GM12878 (cell line): ENCODE results near the gene CFAP45. TPM values are rescaled to one million over a fixed set of nuclear protein-coding genes. Genes with fewer than 3 reads are reported as not detected.
A peak's percentile ranks its signal among the peaks of the same experiment; 100 is the strongest.

Experiments used
- ATAC-seq: fragments of 200-7000 bp; cut with Tn5 transposase; 3 replicates; pipeline ENCODE4 v1.9.1; 2020; ENCODE audit warnings: mild to moderate bottlenecking, moderate library complexity
- BruUV-seq: library from RNA; stranded (reverse); fragments of 400-500 nt; replicated peaks from 2 replicates; lab custom pipeline; 2021; lab: Mats Ljungman, UMichigan
- CTCF ChIA-PET: fragments of 300-600 bp; sonication (Branson Sonifier 250); formaldehyde crosslinking; extraction: SDS; loops from one replicate; lab custom pipeline; 2021; ENCODE audit warnings: inconsistent platforms; lab: Yijun Ruan, JAX
- POLR2A ChIA-PET: fragments of 350-600 bp; formaldehyde crosslinking; extraction: SDS; loops from one replicate; lab custom pipeline; 2021; ENCODE audit warnings: inconsistent platforms; lab: Charles Lee
- RAD21 ChIA-PET: fragments of 300-600 bp; sonication (Branson Sonifier 250); formaldehyde crosslinking; loops from one replicate; lab custom pipeline; 2023; ENCODE audit warnings: antibody characterized with exemption; ENCODE audit not compliant: unreplicated experiment; lab: Charles Lee
- SMC1A ChIA-PET: fragments of 300-600 bp; sonication (Branson Sonifier 250); formaldehyde crosslinking; loops from one replicate; lab custom pipeline; 2023; ENCODE audit not compliant: unreplicated experiment, uncharacterized antibody; lab: Charles Lee
- DNase-seq: peaks from one replicate; pipeline ENCODE4 v3.0.0-alpha.2; 2011; ENCODE audit warnings: low read depth, low spot score
- FAIRE-seq: peaks from 3 replicates; lab custom pipeline; 2011; peaks lifted over from hg19 to GRCh38; lab: Jason Lieb, UNC
- H2AFZ ChIP-seq: 2 replicates; pipeline ENCODE4 v1.6.0; 2011; ENCODE audit warnings: low read depth, low read length, control low read depth; ENCODE audit not compliant: control insufficient read depth
- H3K27ac ChIP-seq: 2 replicates; pipeline ENCODE4 v1.5.1; 2011; ENCODE audit warnings: control low read depth; ENCODE audit not compliant: control insufficient read depth, insufficient read depth
- H3K27me3 ChIP-seq, 2 experiments: replicated peaks in 1 of 2; 2 replicates each; pipeline versions ENCODE4 v1.6.0 to v1.6.1; 2011; ENCODE audit warnings: low read length in 1 of 2; ENCODE audit not compliant: control insufficient read depth in 2 of 2, insufficient read depth in 2 of 2
- H3K36me3 ChIP-seq, 2 experiments: 2 replicates each; pipeline ENCODE4 v1.5.1; 2011; ENCODE audit warnings: low read length in 1 of 2; ENCODE audit not compliant: control insufficient read depth in 2 of 2, insufficient read depth in 2 of 2
- H3K4me1 ChIP-seq: 2 replicates; pipeline ENCODE4 v1.6.1; 2011; ENCODE audit warnings: mild to moderate bottlenecking, low read length, moderate library complexity, mixed read lengths; ENCODE audit not compliant: control insufficient read depth, insufficient read depth
- H3K4me2 ChIP-seq: 2 replicates; pipeline ENCODE4 v1.6.0; 2011; ENCODE audit warnings: control low read depth; ENCODE audit not compliant: control insufficient read depth, insufficient read depth
- H3K4me3 ChIP-seq: fragments of 200-600 bp; sonication (generic); 2 replicates; pipeline ENCODE4 v1.5.1; 2016
- H3K79me2 ChIP-seq: 2 replicates; pipeline ENCODE4 v1.6.0; 2011; ENCODE audit warnings: low read length; ENCODE audit not compliant: control insufficient read depth, insufficient read depth
- H3K9ac ChIP-seq: 2 replicates; pipeline ENCODE4 v1.8.0; 2011; ENCODE audit warnings: low read length, control low read depth, mixed read lengths; ENCODE audit not compliant: control insufficient read depth, insufficient read depth
- H3K9me3 ChIP-seq: replicated peaks from 3 replicates; pipeline ENCODE4 v1.5.1; 2011; ENCODE audit warnings: mild to moderate bottlenecking, low read length; ENCODE audit not compliant: control insufficient read depth, insufficient read depth
- H4K20me1 ChIP-seq: 2 replicates; pipeline ENCODE4 v1.6.0; 2011; ENCODE audit not compliant: control insufficient read depth, insufficient read depth
- ATF7 ChIP-seq: fragments of 450-650 bp; IDR thresholded peaks from 2 replicates; pipeline ENCODE4 v1.6.1; 2016; ENCODE audit warnings: low read depth, mild to moderate bottlenecking
- BMI1 ChIP-seq: fragments of 450-650 bp; IDR thresholded peaks from 2 replicates; pipeline ENCODE4 v1.6.1; 2016; ENCODE audit warnings: mild to moderate bottlenecking, moderate library complexity, borderline replicate concordance
- CREB1 ChIP-seq: IDR thresholded peaks from 2 replicates; pipeline ENCODE4 v1.6.1; 2012; ENCODE audit warnings: low read depth, mild to moderate bottlenecking, inconsistent platforms
- CREM ChIP-seq: IDR thresholded peaks from 2 replicates; pipeline ENCODE4 v1.6.1; 2014; ENCODE audit warnings: antibody characterized with exemption, low read depth
- EP300 ChIP-seq, 2 experiments: fragments of 150-350 bp in 1 of 2; IDR thresholded peaks; 2 replicates each; pipeline ENCODE4 v1.6.1; 2011 to 2012; ENCODE audit warnings: low read depth in 2 of 2, low read length in 2 of 2, borderline replicate concordance in 1 of 2, improper control_type of control experiment in 1 of 2, inconsistent platforms in 1 of 2; ENCODE audit not compliant: control insufficient read depth in 1 of 2
- ETV6 ChIP-seq, 2 experiments: fragments of 450-650 bp in 1 of 2; IDR thresholded peaks in 1 of 2; conservative IDR thresholded peaks in 1 of 2; 2 replicates each; pipeline ENCODE4 v1.6.1; 2014; ENCODE audit warnings: antibody characterized with exemption in 1 of 2, borderline replicate concordance in 1 of 2, low read depth in 1 of 2, mild to moderate bottlenecking in 1 of 2, moderate library complexity in 1 of 2
- EZH2 ChIP-seq: IDR thresholded peaks from 2 replicates; pipeline ENCODE4 v1.6.1; 2012; ENCODE audit warnings: low read depth, mild to moderate bottlenecking, control low read depth, inconsistent platforms, low read length, borderline replicate concordance; ENCODE audit not compliant: control insufficient read depth
- FOXK2 ChIP-seq: fragments of 450-650 bp; IDR thresholded peaks from 2 replicates; pipeline ENCODE4 v1.6.1; 2017; ENCODE audit warnings: mild to moderate bottlenecking, moderate library complexity
- IKZF2 ChIP-seq, 2 experiments: fragments of 450-650 bp; IDR thresholded peaks; 2 replicates each; pipeline ENCODE4 v1.6.1; 2017; ENCODE audit warnings: mild to moderate bottlenecking in 2 of 2, moderate library complexity in 2 of 2
- IRF4 ChIP-seq: IDR thresholded peaks from 2 replicates; pipeline ENCODE4 v1.6.1; 2011; ENCODE audit warnings: low read depth, low read length
- JUNB ChIP-seq: IDR thresholded peaks from 2 replicates; pipeline ENCODE4 v1.6.1; 2016; ENCODE audit warnings: antibody characterized with exemption, mild to moderate bottlenecking
- JUND ChIP-seq: IDR thresholded peaks from 2 replicates; pipeline ENCODE4 v1.6.1; 2012; ENCODE audit warnings: low read depth, mild to moderate bottlenecking, low read length, improper control_type of control experiment, moderate library complexity
- KLF5 ChIP-seq: fragments of 450-650 bp; IDR thresholded peaks from 2 replicates; pipeline ENCODE4 v1.6.1; 2014; ENCODE audit warnings: mild to moderate bottlenecking; ENCODE audit not compliant: partially characterized antibody
- MTA2 ChIP-seq: fragments of 450-650 bp; IDR thresholded peaks from 2 replicates; pipeline ENCODE4 v1.6.1; 2016; ENCODE audit warnings: low read depth, mild to moderate bottlenecking, moderate library complexity
- MXI1 ChIP-seq: fragments of 150-350 bp; IDR thresholded peaks from 2 replicates; pipeline ENCODE4 v1.6.1; 2011; ENCODE audit warnings: low read depth, mild to moderate bottlenecking, inconsistent platforms, low read length, improper control_type of control experiment
- NBN ChIP-seq: fragments of 450-650 bp; IDR thresholded peaks from 2 replicates; pipeline ENCODE4 v1.6.1; 2016
- NFIC ChIP-seq: IDR thresholded peaks from 2 replicates; pipeline ENCODE4 v1.6.1; 2012; ENCODE audit warnings: low read depth, mild to moderate bottlenecking, inconsistent platforms, low read length, moderate library complexity
- PML ChIP-seq: IDR thresholded peaks from 2 replicates; pipeline ENCODE4 v1.6.1; 2012; ENCODE audit warnings: low read length, inconsistent platforms
- POLR2A ChIP-seq: IDR thresholded peaks from 2 replicates; pipeline ENCODE4 v1.6.1; 2011; ENCODE audit warnings: low read depth, mild to moderate bottlenecking, low read length
- POLR2AphosphoS5 ChIP-seq: IDR thresholded peaks from 2 replicates; pipeline ENCODE4 v1.6.1; 2011; ENCODE audit warnings: mild to moderate bottlenecking, low read length, inconsistent platforms
- SP1 ChIP-seq: IDR thresholded peaks from one replicate; pipeline ENCODE4 v1.6.1; 2011; ENCODE audit warnings: low read depth, low read length
- SPI1 ChIP-seq: IDR thresholded peaks from 2 replicates; pipeline ENCODE4 v1.6.1; 2011; ENCODE audit warnings: low read depth, mild to moderate bottlenecking, low read length, moderate library complexity, borderline replicate concordance; ENCODE audit not compliant: insufficient read depth
- TAF1 ChIP-seq: IDR thresholded peaks from 2 replicates; pipeline ENCODE4 v1.6.1; 2011; ENCODE audit warnings: mild to moderate bottlenecking, low read depth, low read length, borderline replicate concordance
- TCF12 ChIP-seq: IDR thresholded peaks from 2 replicates; pipeline ENCODE4 v1.6.1; 2011; ENCODE audit warnings: low read depth, mild to moderate bottlenecking, low read length
- USF2 ChIP-seq: IDR thresholded peaks from 2 replicates; pipeline ENCODE4 v1.6.1; 2011; ENCODE audit warnings: low read depth, low read length, improper control_type of control experiment, borderline replicate concordance
- ZNF384 ChIP-seq: IDR thresholded peaks from 2 replicates; pipeline ENCODE4 v1.6.1; 2012; ENCODE audit warnings: low read depth, mild to moderate bottlenecking, low read length, improper control_type of control experiment, borderline replicate concordance
- whole genome bisulfite sequencing: methylation state at CpG from one replicate; pipeline ENCODE4 v1.1.6; 2016; ENCODE audit warnings: low lambda C conversion rate; ENCODE audit not compliant: insufficient replicate concordance, insufficient coverage; ENCODE audit errors: missing lambda C conversion rate; 5-methylcytosine and 5-hydroxymethylcytosine counted together
- in situ Hi-C: fragments of 300-500 bp; cut with MboI; formaldehyde crosslinking; loops from 9 replicates; pipeline ENCODE4 v1.14.3; 2018; ENCODE audit warnings: mixed read lengths
- intact Hi-C: fragments of 100-400 bp; cut with micrococcal nuclease; formaldehyde crosslinking; loops from one replicate; pipeline ENCODE4 v1.14.2; 2022; ENCODE audit not compliant: unreplicated experiment
- polyA plus RNA-seq, 11 experiments: library from polyadenylated mRNA; depleted of rRNA in 4 of 11; unstranded in 6 of 11; stranded (reverse) in 5 of 11; fragments of >200 nt; fragmentation: Nextera tagmentation in 4 of 11; fragmentation: Illumina TruSeq in 1 of 11; extraction: Ambion mirVana in 4 of 11; extraction: Trizol in 1 of 11; gene quantifications; 1 replicate in 1 of 11; 2 replicates in 10 of 11; pipeline versions ENCODE4 v1.2.1 to v1.2.3, GENCODE V29; 2011 to 2016; ENCODE audit warnings: inconsistent platforms in 2 of 11, missing spikeins in 2 of 11, low read depth in 1 of 11
- total RNA-seq, 4 experiments: library from RNA; depleted of rRNA in 3 of 4; stranded (reverse); fragments of >200 nt in 3 of 4; fragmentation: Illumina TruSeq in 1 of 4; extraction: Trizol in 1 of 4; gene quantifications; 2 replicates each; pipeline versions ENCODE4 v1.2.1 to v1.2.3, GENCODE V29; 2013 to 2021

CFAP45 gene
- total and polyA plus RNA-seq, 10 of the 15 experiments (the other 5 are each of a cell fraction or from before 2014, with no cell fraction given) = 0.43 to 0.91 (median 0.67) TPM

- DNase-seq = peak; percentile 69
- no TSS peak for BruUV-seq
- ChIA-PET POLR2A (interaction anchor here (0.6 to 5.2 kb wide), 5 partner anchors 13 to 284 kb away, joined by 3 to 23 read pairs (median 4); partner anchors contain the start of gene PEA15), RAD21 (interaction anchor here (1.0 to 7.5 kb wide), 4 partner anchors 11 to 86 kb away, joined by 5 to 94 read pairs (median 16); no protein-coding TSS in a partner anchor), SMC1A (interaction anchor here (1.4 to 8.1 kb wide), 4 partner anchors 29 to 122 kb away, joined by 3 to 83 read pairs (median 34); no protein-coding TSS in a partner anchor), CTCF (interaction anchor here (0.8 to 22.4 kb wide), 10 partner anchors 14 to 124 kb away, joined by 3 to 422 read pairs (median 4); no protein-coding TSS in a partner anchor)
- peaks cover 61% of the 10 kb centered on the region for H3K79me2 ChIP-seq
- no peaks in the 10 kb centered on the region for H3K27me3 ChIP-seq
- intact Hi-C loops = loop anchor here (10.0 kb wide), 1 partner anchor 846 kb away; the partner anchor contains the start of gene AIM2
- peak overlapping the region; percentile 84 for H3K9ac ChIP-seq
- peak overlapping the region; percentile 82 for H3K27ac ChIP-seq
- H3K36me3 ChIP-seq = peaks cover 8 to 28% of the 10 kb centered on the region in 2 experiments; a peak in 3 of 4 replicates
- H3K4me2 ChIP-seq = peak overlapping the region; percentile 68
- ATAC-seq = peak; percentile 10
- FAIRE-seq = peak; percentile 35
- in situ Hi-C loops = no loop called here
- H2AFZ ChIP-seq = no peak overlapping the region
- WGBS = 0% methylated on average over 1 of the region's 1 CpG
- no peaks in the 10 kb centered on the region for H4K20me1 ChIP-seq
- peak overlapping the region; percentile 82 for H3K4me3 ChIP-seq
- H3K4me1 ChIP-seq = peaks cover 27% of the 10 kb centered on the region
- no peaks in the 10 kb centered on the region for H3K9me3 ChIP-seq
- TF ChIP-seq JUNB (peak; percentile 85), CREM (peak; percentile 77; the same call in 1 of the 2 replicates), NFIC (peak; percentile 59), TAF1 (no peak), USF2 (no peak), ATF7 (peak; percentile 68), POLR2AphosphoS5 (peak; percentile 9), JUND (no peak), IKZF2 (IDR thresholded peaks at IDR 0.05) (peak; percentile 29 to 69; a peak in 1 of 4 replicates), MXI1 (no peak), TCF12 (no peak; the same call in 1 of the 2 replicates), CREB1 (peak; percentile 77), NBN (0 out of 2 replicates have a peak, but pooled peaks have one; percentile 16), SPI1 (no peak), ETV6 (conservative IDR thresholded peaks at IDR 0.05 in 1 of 2, IDR thresholded peaks at IDR 0.05 in 1 of 2; ENCODE audit: borderline replicate concordance in 1 of 2, low read depth in 1 of 2) (peak in 1 of 2 experiments; percentile 71; a peak in 2 of 4 replicates), FOXK2 (peak; percentile 77), MTA2 (peak; percentile 37; the same call in 1 of the 2 replicates), BMI1 (no peak), POLR2A (no peak), EP300 (IDR thresholded peaks at IDR 0.05; ENCODE audit: borderline replicate concordance in 1 of 2, control insufficient read depth in 1 of 2, low read depth in 2 of 2, low read length in 2 of 2) (0 out of 4 replicates have a peak, but pooled peaks of 1 of the 2 experiments have one; percentile 7), PML (no peak), IRF4 (peak; percentile 90), ZNF384 (no peak), EZH2 (no peak), KLF5 (no peak), SP1 (no peak)
Observed at GRCh38 chr1:159921251-159921650, 21.3 kb upstream of the CFAP45 start.
